Stimulated activated CD8-positive, alpha-beta memory T cell treated with anti-CD3 and anti-CD28 coated beads, Interleukin-4, amount 100 ng/mL, for 1 hour (primary cell): Measurements from ENCODE around the gene CCN5.
"Not testable (repeated sequence)": the region's sequence is repeated elsewhere in the genome, so short reads cannot be mapped to it uniquely, and the experiment has no call there.

Source experiments
- DNase-seq, 2 donors: peaks; one replicate each; pipeline ENCODE4 v3.0.0-alpha.2; 2020; ENCODE audit warnings: low read depth in 2 of 2, low spot score in 1 of 2

The CCN5 gene, protein sequence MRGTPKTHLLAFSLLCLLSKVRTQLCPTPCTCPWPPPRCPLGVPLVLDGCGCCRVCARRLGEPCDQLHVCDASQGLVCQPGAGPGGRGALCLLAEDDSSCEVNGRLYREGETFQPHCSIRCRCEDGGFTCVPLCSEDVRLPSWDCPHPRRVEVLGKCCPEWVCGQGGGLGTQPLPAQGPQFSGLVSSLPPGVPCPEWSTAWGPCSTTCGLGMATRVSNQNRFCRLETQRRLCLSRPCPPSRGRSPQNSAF

DNA sequence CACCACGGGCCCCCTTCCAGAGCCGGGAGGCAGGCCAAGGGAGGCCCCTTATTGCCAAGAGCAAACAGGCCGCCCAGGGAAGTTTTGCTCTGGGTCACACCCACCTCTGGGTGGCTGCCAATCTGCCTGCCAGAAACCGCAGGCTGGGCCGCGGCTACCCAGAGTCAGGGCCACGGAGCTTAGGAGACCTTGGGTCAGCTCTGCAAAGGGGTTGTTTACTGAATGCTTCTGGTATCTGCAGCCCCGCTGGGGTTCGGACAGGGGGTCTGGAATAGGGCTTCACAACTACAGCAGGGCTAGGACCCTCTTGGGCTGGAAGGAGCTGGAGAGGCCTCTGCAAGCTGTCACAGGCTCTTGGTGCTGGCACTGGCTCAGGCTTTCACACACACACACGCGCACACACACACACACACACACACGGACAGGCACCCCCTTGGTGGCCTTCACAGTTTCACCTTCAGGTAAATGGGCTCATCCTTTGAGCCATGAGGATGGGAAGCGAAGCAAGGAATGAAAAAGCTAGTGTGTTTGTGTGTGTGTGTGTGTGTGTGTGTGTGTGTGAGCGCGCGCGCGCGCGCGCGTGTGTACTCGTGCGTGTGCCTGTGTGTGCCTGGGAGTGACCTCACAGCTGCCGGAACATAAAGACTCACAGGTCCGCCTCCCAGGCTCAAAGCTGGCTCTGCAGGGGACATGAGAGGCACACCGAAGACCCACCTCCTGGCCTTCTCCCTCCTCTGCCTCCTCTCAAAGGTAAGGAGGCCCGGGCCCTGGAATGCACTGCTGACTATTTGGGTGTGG is at the start of gene CCN5:
Gene CCN5, plus strand, starts transcription at position 669 of the 798 bp plus-strand sequence. Its CDS starts 22 bp downstream, at position 691.
- DNase-seq, result no peak

DNA sequence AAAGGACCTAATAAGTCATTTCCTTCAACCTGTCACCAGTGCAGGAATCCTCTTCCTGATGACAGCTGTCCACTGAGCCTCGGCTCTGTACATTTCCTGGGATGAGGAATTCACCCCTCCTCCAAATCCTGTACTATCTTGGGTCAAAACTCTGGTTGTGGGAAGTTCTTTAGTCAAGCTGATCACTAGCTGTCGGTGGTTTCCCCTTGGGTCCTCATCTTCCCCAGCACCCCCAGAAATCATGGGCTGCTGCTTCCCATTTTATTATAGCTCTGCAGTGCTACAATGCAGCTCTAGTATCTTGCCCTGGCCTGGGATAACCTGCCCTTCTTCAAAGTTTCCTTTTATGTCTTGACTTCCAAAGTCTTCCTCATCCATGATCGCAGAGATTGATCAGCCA is 49.1 kb upstream of the CCN5 start:
- DNase-seq, result no peak

- DNase-seq, result not testable (repeated sequence)
Observed at GRCh38 chr20:44670851-44671250, 44.3 kb upstream of the CCN5 start.

DNA sequence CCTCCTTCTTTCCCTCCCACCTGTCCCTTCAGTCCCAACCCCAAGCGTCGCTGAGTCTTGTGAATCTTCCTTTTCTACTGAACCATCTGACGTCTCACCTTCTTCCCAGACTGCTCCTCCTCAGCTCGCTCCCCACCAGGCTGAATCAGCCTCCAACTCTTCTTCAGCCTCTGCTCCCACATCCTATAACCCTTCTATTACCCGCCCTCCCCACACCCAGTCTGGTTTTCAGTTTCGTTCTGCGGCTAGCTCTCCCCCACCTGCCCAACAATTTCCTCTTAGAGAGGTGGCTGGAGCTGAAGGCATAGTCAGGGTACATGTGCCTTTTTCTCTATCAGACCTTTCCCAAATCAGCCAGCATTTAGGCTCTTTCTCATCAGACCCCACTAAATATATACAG is 43.6 kb upstream of the CCN5 start:
- DNase-seq, result peak; percentile 19 to 45

DNA sequence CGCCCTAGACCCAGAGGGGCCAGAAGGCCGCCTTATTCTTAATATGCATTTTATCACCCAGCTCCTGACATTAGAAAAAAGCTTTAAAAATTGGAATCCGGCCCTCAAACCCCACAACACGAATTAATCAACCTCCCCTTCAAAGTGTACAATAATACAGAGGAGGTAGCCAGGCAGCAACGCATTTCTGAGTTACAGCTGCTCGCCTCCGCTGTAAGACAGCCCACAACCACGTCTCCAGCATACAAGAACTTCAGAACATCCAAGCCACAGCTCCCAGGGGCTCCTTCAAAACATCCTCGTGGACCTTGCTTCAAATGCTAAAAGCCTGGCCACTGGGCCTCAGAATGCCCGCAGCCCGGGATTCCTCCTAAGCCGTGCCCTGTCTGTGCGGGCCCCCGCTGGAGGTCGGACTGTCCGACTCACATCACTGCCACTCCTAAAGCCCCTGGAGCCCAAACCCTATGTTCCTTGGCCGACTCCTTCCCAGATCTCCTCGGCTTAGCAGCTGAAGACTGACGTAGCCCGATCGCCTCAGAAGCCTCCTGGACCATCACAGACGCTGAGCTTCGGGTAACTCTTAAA is 42.8 kb upstream of the CCN5 start:
- not testable (repeated sequence) for DNase-seq

- no peak for DNase-seq
Observed at GRCh38 chr20:44678242-44678641, 36.9 kb upstream of the CCN5 start.

GRCh38 chr20:44678990-44679611 is 36.1 kb upstream of the CCN5 start:
- no peak for DNase-seq

GRCh38 chr20:44681796-44682566 is 33.2 kb upstream of the CCN5 start:
- no peak for DNase-seq

DNA sequence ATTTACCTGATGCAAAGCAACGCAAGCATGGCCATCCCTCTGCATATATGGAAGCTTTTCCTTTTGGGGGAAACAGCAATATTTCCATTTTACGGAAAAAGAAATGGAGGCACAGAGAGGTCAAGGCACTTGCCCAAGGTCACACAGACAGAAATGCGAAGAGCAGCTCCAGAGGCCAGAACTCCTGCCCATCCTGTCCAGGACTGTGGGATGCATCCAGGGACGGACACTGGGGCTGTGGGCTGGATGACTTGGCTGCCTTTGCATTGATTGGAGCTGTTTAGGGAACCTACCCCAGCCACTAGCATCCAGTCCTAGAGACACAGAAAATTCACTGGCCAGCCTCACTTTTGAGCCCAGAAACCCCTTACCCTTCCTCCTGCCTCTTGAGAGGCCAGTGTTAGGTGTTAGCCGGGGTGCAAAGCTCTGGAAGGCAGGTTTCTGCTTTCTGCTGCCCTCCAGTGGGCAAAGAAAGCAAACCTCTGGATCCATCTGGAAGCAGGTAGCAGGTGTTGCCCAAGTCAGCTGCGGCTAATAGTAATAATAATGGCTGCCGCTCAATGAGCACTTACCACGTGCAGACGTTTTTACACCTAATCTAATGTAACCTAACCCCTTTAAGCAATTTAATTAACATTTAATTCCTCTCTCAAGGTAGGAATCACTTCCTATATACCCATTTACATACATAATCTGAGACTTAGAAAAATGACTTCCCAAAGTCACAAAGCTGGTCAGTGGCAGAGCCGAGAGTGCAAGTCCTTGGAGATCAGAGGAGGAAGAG is 31.7 kb upstream of the CCN5 start:
- peak in 1 of 2 donors; percentile 37 for DNase-seq

- DNase-seq, result no peak
Observed at GRCh38 chr20:44684047-44684967, 30.9 kb upstream of the CCN5 start.

DNA sequence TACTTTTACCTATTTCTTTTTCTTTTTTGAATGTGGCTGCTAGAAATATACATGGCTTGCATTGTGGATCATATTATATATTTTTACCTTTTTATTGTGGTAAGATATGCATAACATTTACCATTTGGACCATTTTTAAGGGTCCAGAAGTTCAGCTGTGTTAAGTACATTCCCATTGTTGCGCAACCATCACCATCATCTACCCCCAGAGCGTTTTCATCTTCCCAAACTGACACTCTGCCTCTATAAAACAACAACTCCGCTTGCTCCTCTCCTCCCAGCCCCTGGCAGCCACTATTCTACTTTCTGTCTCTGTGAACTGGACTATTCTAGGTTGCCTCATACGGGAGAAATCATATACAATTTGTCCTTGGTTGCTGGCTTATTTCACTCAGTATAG is 28.2 kb upstream of the CCN5 start:
- DNase-seq, result no peak

- no peak for DNase-seq
Observed at GRCh38 chr20:44688053-44688625, 27.0 kb upstream of the CCN5 start.

GRCh38 chr20:44689809-44690208 is 25.4 kb upstream of the CCN5 start:
- DNase-seq, result no peak

DNA sequence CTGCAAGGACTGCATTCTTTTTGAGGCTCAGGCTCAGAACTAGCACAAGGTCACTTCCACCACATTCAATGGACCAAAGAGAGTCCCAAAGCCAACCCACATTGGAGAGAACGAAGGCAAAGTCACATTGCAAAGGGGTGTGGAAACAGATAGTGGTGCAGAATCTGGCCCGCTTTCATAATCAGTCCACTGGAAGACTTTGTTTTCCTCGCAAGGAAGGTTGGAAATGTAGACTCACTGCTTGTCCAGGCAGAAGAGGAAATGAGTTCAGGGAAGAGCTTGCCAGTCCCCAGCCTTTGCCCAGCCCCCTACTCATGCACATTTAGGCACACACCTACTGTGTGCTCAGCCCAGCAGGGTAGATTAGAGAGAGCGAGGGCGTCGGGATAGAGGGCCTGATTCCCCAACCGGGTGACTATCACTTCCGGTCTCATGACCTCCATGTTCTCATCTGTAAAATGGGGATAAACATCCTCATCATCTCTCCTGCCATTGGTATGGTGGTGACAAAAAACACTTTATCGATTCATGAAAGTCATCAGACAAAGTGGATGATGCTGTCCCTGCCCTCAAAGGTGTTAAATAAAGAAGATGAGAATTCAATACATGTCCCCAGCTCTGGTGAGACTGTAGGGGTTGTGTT is 24.3 kb upstream of the CCN5 start:
- no peak for DNase-seq

GRCh38 chr20:44691424-44692423 is 23.4 kb upstream of the CCN5 start:
- no peak for DNase-seq

DNA sequence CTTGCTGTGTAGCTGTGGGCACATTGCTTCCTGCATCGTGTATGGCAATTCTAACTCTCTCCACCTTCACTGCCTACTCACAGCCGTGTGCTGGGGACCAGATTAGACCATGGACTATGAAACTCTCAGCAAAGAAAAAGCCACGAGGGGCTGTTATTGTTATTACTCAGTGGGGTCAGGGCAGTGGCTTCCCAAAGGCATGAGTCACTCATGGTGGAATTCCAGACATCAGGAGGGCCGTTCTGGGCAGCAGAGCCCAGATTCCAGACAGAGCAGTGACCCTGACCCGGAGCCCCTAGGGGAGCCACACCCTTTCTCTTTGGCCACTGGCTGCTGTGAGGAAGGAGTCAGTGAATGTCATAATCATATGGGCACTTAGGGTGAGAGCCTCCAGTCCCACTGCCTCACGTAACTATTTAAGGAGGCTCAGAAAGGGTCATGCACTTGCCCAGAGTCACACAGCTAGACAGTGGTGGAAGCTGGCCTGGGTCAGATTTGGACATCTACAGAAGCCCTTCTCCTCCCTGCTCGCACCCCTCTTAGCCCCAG is 22.2 kb upstream of the CCN5 start:
- DNase-seq, result no peak

DNA sequence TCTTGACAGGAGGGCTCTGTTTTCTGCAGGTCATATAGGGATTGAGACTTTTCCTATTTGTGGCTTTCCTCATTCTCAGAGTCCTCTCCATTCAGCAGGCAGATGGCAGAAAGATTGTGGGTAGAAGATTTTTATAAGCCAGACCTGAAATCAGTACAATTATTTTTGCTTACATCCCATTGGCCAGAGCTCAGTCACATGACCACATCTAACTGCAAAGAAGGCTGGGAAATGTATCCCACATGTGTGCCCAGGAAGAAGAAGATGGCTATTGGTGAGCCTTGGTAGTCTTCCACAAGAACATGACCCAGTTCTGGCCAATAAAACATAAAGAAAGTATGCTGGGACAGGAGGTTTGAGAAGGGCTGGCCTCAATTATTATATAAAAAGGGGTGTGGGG is 21.5 kb upstream of the CCN5 start:
- DNase-seq, result no peak
